K562 (cell line): ENCODE data around the gene ANK3. TPM values are rescaled to one million over a fixed set of nuclear protein-coding genes. Genes with fewer than 3 reads are reported as not detected.

ENCODE experiments used
- ARNT ChIP-seq, 2 experiments: fragments of 450-650 bp; IDR thresholded peaks; 2 replicates each; pipeline ENCODE4 v1.6.1; 2016; ENCODE audit warnings: mild to moderate bottlenecking in 1 of 2
- BDP1 ChIP-seq: IDR thresholded peaks from 3 replicates; pipeline ENCODE4 v1.6.1; 2011; ENCODE audit not compliant: insufficient read length, insufficient read depth
- CHD7 ChIP-seq: fragments of 200-600 bp; sonication (generic); IDR thresholded peaks from one replicate; pipeline ENCODE4 v1.6.1; 2012; ENCODE audit warnings: mild to moderate bottlenecking, low read depth, low read length, inconsistent platforms
- KAT7 ChIP-seq: sonication (generic); formaldehyde crosslinking; IDR thresholded peaks from 2 replicates; pipeline ENCODE4 v1.8.0; 2022; ENCODE audit warnings: missing genetic modification reagents, mild to moderate bottlenecking, borderline replicate concordance
- KDM2B ChIP-seq: fragments of 250-450 bp; sonication (Bioruptor Pico); IDR thresholded peaks from 2 replicates; pipeline ENCODE4 v1.8.0; 2021; ENCODE audit warnings: mild to moderate bottlenecking, moderate library complexity
- MEIS2 ChIP-seq: fragments of 450-650 bp; IDR thresholded peaks from 2 replicates; pipeline ENCODE4 v1.6.1; 2014; ENCODE audit warnings: mild to moderate bottlenecking; ENCODE audit not compliant: partially characterized antibody
- NR1H2 ChIP-seq: sonication (generic); formaldehyde crosslinking; IDR thresholded peaks from 2 replicates; pipeline ENCODE4 v1.4.0; 2020; ENCODE audit warnings: mild to moderate bottlenecking, missing genetic modification reagents
- RBM22 ChIP-seq: fragments of 200-400 bp; formaldehyde crosslinking; IDR thresholded peaks from 2 replicates; pipeline ENCODE4 v1.6.1; 2018; ENCODE audit warnings: low read length, low read depth; ENCODE audit not compliant: poor library complexity, severe bottlenecking
- RHOXF2B ChIP-seq: fragments of 250-450 bp; sonication (Bioruptor Pico); conservative IDR thresholded peaks from 2 replicates; pipeline ENCODE4 v1.5.1; 2021
- SMAD2 ChIP-seq: fragments of 150-350 bp; IDR thresholded peaks from 2 replicates; pipeline ENCODE4 v1.6.1; 2014; ENCODE audit warnings: low read depth, mild to moderate bottlenecking, low read length
- SP2 ChIP-seq: IDR thresholded peaks from 2 replicates; pipeline ENCODE4 v1.6.1; 2011; ENCODE audit warnings: mild to moderate bottlenecking, low read depth, low read length, moderate library complexity; ENCODE audit not compliant: poor library complexity, severe bottlenecking; ENCODE audit errors: extremely low read depth
- ZBTB5 ChIP-seq: fragments of 450-650 bp; IDR thresholded peaks from 2 replicates; pipeline ENCODE4 v1.6.1; 2017; ENCODE audit warnings: antibody characterized with exemption
- polyA plus RNA-seq, 8 experiments: library from polyadenylated mRNA; depleted of rRNA in 4 of 8; stranded (reverse) in 5 of 8; unstranded in 3 of 8; fragments of >200 nt; fragmentation: Nextera tagmentation in 2 of 8; fragmentation: Illumina TruSeq in 1 of 8; extraction: Ambion mirVana in 2 of 8; extraction: Trizol in 1 of 8; gene quantifications; 2 replicates each; pipeline versions ENCODE4 v1.2.1 to v1.2.3, GENCODE V29; 2011 to 2014; ENCODE audit warnings: inconsistent platforms in 1 of 8, missing spikeins in 1 of 8
- total RNA-seq, 7 experiments: library from RNA; depleted of rRNA in 6 of 7; stranded (reverse); fragments of >200 nt in 6 of 7; fragmentation: Illumina TruSeq in 2 of 7; extraction: Trizol in 2 of 7; gene quantifications; 2 replicates each; pipeline versions ENCODE4 v1.2.1 to v1.2.3, GENCODE V29; 2011 to 2021; ENCODE audit warnings: low replicate concordance in 1 of 7

ANK3 gene
- total and polyA plus RNA-seq, 9 of the 15 experiments (the other 6 are each of a cell fraction or from before 2014, with no cell fraction given): 10.0 to 32.3 (median 17.9) TPM

GRCh38 chr10:60073781-60074656 lies 315.7 kb downstream of the ANK3 start (continued):
- TF ChIP-seq SP2 (no peak), CHD7 (no peak), RHOXF2B (CRISPR knock-in tag) (no peak), KDM2B (CRISPR knock-in tag) (no peak), ARNT (IDR thresholded peaks at IDR 0.05) (0 out of 4 replicates have a peak, but pooled peaks of 1 of the 2 experiments have one; percentile 34), KAT7 (CRISPR knock-in tag) (peak; percentile 47; the same call in 1 of the 2 replicates), RBM22 (no peak), NR1H2 (CRISPR knock-in tag) (no peak), SMAD2 (no peak), BDP1 (no peak), MEIS2 (peak; percentile 22), ZBTB5 (no peak)
